Body of pancreas (tissue), 4 donors: Measurements from ENCODE around the gene COL5A1. TPM values are rescaled to one million over a fixed set of nuclear protein-coding genes. Genes with fewer than 3 reads are reported as not detected.

Source experiments
- ATAC-seq: fragments of 150-250 bp; one replicate; pipeline ENCODE4 v1.9.1; 2016
- DNase-seq, 4 donors: peaks; one replicate each; pipeline ENCODE4 v3.0.0-alpha.2; 2019
- H3K27ac ChIP-seq, 4 donors: fragments of 200-600 bp; sonication (generic); 1 replicate in 3 of 4; 2 replicates in 1 of 4; pipeline versions ENCODE4 v1.5.1 to v1.6.1; 2016 to 2019; ENCODE audit warnings: mild to moderate bottlenecking in 1 of 4, mixed read lengths in 1 of 4, moderate library complexity in 1 of 4
- H3K27me3 ChIP-seq, 2 donors: fragments of 200-600 bp; sonication (generic); one replicate each; pipeline ENCODE4 v1.6.0; 2016; ENCODE audit warnings: mild to moderate bottlenecking in 1 of 2
- H3K36me3 ChIP-seq, 2 donors: fragments of 200-600 bp; sonication (generic); replicated peaks in 1 of 2; 2 replicates each; pipeline ENCODE4 v1.5.1; 2016; ENCODE audit warnings: low read depth in 2 of 2; ENCODE audit not compliant: insufficient read depth in 1 of 2
- H3K4me1 ChIP-seq: fragments of 200-600 bp; sonication (generic); one replicate; pipeline ENCODE4 v1.6.0; 2016
- H3K4me3 ChIP-seq, 2 donors: fragments of 200-600 bp; sonication (generic); 1 replicate in 1 of 2; 2 replicates in 1 of 2; pipeline ENCODE4 v1.5.1; 2016 to 2019
- H3K9me3 ChIP-seq, 3 donors: fragments of 200-600 bp; sonication (generic); 1 replicate in 2 of 3; 2 replicates in 1 of 3; pipeline ENCODE4 v1.5.1; 2016
- POLR2A ChIP-seq, 3 donors: fragments of 450-650 bp; IDR thresholded peaks; one replicate each; pipeline ENCODE4 v1.6.1; 2016; ENCODE audit warnings: antibody characterized with exemption in 3 of 3, mild to moderate bottlenecking in 2 of 3
- WGBS, 2 donors: methylation state at CpG; one replicate each; pipeline ENCODE4 v1.1.5; 2017; 5-methylcytosine and 5-hydroxymethylcytosine counted together
- intact Hi-C: fragments of 100-400 bp; cut with DNase I; formaldehyde crosslinking; loops from one replicate; pipeline ENCODE4 v1.15.1; 2023
- total RNA-seq, 2 donors: library from RNA; depleted of rRNA; stranded (reverse); fragments of >200 nt; gene quantifications; one replicate each; pipeline ENCODE4 v1.1.0, GENCODE V29; 2016
- TF ChIP-seq, protein P1 (sequence below), 7 experiments: fragments of 450-650 bp in 4 of 7; fragments of 200-600 bp in 3 of 7; sonication (generic) in 3 of 7; IDR thresholded peaks; one replicate each; pipeline ENCODE4 v1.5.1; 2016 to 2019; ENCODE audit warnings: antibody characterized with exemption in 7 of 7

The COL5A1 gene
- total RNA-seq, 2 donors from 2014 or later: 7.0 to 14.5 TPM

GRCh38 chr9:134858051-134858841, 216.6 kb downstream of the COL5A1 start:
- no peak for ATAC-seq
- H3K4me3 ChIP-seq: no peak overlapping the region
- TF ChIP-seq, protein P1, sequence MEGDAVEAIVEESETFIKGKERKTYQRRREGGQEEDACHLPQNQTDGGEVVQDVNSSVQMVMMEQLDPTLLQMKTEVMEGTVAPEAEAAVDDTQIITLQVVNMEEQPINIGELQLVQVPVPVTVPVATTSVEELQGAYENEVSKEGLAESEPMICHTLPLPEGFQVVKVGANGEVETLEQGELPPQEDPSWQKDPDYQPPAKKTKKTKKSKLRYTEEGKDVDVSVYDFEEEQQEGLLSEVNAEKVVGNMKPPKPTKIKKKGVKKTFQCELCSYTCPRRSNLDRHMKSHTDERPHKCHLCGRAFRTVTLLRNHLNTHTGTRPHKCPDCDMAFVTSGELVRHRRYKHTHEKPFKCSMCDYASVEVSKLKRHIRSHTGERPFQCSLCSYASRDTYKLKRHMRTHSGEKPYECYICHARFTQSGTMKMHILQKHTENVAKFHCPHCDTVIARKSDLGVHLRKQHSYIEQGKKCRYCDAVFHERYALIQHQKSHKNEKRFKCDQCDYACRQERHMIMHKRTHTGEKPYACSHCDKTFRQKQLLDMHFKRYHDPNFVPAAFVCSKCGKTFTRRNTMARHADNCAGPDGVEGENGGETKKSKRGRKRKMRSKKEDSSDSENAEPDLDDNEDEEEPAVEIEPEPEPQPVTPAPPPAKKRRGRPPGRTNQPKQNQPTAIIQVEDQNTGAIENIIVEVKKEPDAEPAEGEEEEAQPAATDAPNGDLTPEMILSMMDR (IDR thresholded peaks at IDR 0.05): no peak
- TF ChIP-seq POLR2A (IDR thresholded peaks at IDR 0.05): no peak
- H3K27me3 ChIP-seq: no peaks in the 10 kb centered on the region
- no peak for DNase-seq
- 45 to 50% methylated on average over 10 to 11 of the region's 11 CpGs for whole genome bisulfite sequencing, 2 donors
- no peaks in the 10 kb centered on the region for H3K9me3 ChIP-seq
- intact Hi-C loops: no loop called here
- no peaks in the 10 kb centered on the region for H3K36me3 ChIP-seq
- H3K27ac ChIP-seq: no peak overlapping the region
- H3K4me1 ChIP-seq: no peaks in the 10 kb centered on the region

DNA sequence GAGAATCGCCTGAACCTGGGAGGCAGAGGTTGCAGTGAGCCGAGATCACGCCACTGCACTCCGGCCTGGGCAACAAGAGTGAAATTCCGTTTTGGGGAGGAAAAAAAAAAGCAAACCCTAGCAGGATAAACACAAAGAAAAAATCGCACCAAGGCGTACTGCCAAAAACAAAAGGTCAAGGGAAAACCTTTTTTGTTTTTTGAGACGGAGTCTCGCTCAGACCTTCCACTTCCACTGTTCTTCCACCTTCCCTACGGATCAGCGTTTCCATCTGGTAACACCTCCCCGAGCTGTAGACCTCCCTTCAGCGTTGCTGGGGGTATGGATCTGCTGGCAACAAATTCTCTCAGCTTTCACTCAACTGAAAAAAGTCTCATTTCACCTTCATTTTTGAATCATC, 218.9 kb downstream of the COL5A1 start:
- Histone ChIP-seq H3K36me3 (no peaks in the 10 kb centered on the region), H3K9me3 (no peaks in the 10 kb centered on the region), H3K4me3 (no peak overlapping the region), H3K27ac (no peak overlapping the region), H3K4me1 (no peaks in the 10 kb centered on the region), H3K27me3 (no peaks in the 10 kb centered on the region)
- intact Hi-C loops: no loop called here
- WGBS, 2 donors: 66 to 70% methylated on average over 13 of the region's 13 CpGs
- DNase-seq (no peak), ATAC-seq (no peak)
- TF ChIP-seq, protein P1 (IDR thresholded peaks at IDR 0.05): no peak

DNA sequence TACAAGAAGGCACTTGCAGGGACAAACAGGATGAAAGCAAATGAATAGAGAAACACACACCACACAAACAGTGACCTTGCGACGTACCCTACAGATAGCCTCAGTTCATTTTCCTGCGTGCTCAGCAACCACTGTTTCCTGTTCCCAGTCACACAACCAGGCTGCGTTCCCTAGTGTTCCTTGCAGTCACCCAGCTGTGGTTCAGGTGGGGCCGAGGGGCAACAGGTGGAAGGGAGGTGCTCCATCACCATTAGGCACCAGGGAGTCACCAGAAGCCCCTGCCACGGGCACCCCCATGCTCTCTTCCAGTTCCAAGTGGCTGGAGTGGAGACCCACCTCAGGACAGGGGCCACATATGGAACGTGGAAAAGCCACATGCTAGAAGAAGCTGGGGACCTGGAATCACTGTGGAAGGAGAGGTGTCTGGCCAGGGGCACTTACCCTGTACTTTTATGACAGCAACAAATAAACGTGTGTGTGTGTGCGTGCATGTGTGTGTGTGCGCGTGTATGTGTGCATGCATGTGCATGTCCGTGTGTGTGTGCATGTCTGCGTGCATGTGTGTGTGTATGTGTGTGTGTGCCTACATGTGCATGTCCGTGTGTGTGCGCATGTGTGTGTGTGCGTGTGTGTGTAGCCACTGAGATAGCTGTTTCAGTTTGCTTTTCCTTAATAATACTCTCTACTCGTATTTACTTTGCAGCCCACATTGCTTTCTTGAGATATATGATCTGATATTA, 220.2 kb downstream of the COL5A1 start:
- Histone ChIP-seq H3K4me3 (no peak overlapping the region), H3K4me1 (no peaks in the 10 kb centered on the region), H3K27ac (no peak overlapping the region), H3K36me3 (no peaks in the 10 kb centered on the region), H3K27me3 (no peaks in the 10 kb centered on the region), H3K9me3 (no peaks in the 10 kb centered on the region)
- ATAC-seq: no peak
- no peak for DNase-seq
- intact Hi-C loops: no loop called here
- WGBS, 2 donors: 73 to 86% methylated on average over 17 of the region's 17 CpGs
- TF ChIP-seq, protein P1 (IDR thresholded peaks at IDR 0.05): no peak

- Histone ChIP-seq H3K4me1 (no peaks in the 10 kb centered on the region), H3K9me3 (no peaks in the 10 kb centered on the region), H3K27me3 (no peaks in the 10 kb centered on the region), H3K36me3 (no peaks in the 10 kb centered on the region), H3K27ac (no peak overlapping the region), H3K4me3 (no peak overlapping the region)
- 65 to 81% methylated on average over 11 to 16 of the region's 16 CpGs for WGBS, 2 donors
- TF ChIP-seq POLR2A (IDR thresholded peaks at IDR 0.05): no peak
- TF ChIP-seq, protein P1 (IDR thresholded peaks at IDR 0.05): no peak
- DNase-seq (no peak), ATAC-seq (no peak)
- intact Hi-C loops: no loop called here
Observed at GRCh38 chr9:134863306-134863902, 221.8 kb downstream of the COL5A1 start.
